ENCODE results near the gene COQ8A.

GRCh38 chr1:226985239-226985838 lies 45.2 kb downstream of the COQ8A start:
- TF ChIP-seq CTCF (IDR thresholded peaks at IDR 0.05) (no peak), EP300 (IDR thresholded peaks at IDR 0.05; ENCODE audit: low read depth) (no peak)
